Choroid plexus epithelial cell (primary cell): ENCODE data around the gene USP16.
"Not testable (repeated sequence)": the region's sequence is repeated elsewhere in the genome, so short reads cannot be mapped to it uniquely, and the experiment has no call there.

Source experiments
- DNase-seq: peaks from one replicate; pipeline ENCODE4 v3.0.0-alpha.2; 2010; ENCODE audit warnings: low read depth
- H3K4me3 ChIP-seq: 2 replicates; pipeline ENCODE4 v1.5.1; 2011; ENCODE audit warnings: low read depth, mild to moderate bottlenecking, control low read depth, low read length, moderate library complexity
- TF ChIP-seq, protein P1 (sequence below): conservative IDR thresholded peaks from 2 replicates; pipeline ENCODE4 v1.5.1; 2011; ENCODE audit warnings: low read depth, mild to moderate bottlenecking, control low read depth, inconsistent platforms, low read length, moderate library complexity

Gene USP16

DNA sequence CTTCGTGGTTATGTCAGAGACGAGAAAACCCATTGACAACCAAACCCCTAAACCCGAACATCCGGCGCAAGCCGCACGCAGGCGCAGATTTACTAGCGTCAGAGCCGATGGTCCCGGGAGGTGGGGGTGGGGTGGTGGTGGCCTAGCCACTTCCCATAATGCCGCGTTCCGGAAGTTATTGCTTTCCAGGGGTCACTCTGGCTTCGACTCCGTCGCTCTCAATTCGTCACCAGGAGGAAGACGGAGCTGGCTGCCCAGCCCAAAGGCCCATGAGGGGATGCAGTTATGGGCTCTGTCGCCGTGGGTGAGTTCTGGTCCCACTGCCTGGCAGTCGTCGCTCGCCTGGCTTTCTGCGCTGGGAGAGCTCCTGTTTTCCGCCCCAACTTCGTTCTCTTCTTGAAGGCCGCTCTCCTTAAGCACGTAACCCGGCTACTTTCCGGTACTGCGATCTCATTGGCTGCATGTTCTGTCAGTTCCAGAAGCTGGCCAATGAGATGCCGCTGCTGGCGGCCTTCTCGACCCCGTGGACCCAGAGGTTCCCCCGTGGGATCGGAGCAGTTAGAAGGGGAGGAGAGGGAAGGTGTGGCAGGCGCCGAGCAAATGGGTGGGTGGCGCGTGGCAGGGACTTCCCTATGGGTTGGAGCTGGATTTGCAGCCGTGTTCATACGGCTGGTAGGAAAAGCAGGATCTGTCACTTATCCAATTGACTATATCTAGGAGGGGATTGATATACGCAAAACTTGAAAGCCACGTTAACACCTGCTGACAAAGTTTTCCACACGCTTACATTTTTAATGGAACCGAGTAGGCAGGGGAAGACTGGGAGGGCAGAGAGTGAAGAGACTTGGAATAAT, at the start of gene USP16:
USP16 (plus strand) TSS at position 195 of the 854 bp plus-strand sequence. CDS start 3,246 bp downstream, outside the sequence.
- TF ChIP-seq, protein P1, sequence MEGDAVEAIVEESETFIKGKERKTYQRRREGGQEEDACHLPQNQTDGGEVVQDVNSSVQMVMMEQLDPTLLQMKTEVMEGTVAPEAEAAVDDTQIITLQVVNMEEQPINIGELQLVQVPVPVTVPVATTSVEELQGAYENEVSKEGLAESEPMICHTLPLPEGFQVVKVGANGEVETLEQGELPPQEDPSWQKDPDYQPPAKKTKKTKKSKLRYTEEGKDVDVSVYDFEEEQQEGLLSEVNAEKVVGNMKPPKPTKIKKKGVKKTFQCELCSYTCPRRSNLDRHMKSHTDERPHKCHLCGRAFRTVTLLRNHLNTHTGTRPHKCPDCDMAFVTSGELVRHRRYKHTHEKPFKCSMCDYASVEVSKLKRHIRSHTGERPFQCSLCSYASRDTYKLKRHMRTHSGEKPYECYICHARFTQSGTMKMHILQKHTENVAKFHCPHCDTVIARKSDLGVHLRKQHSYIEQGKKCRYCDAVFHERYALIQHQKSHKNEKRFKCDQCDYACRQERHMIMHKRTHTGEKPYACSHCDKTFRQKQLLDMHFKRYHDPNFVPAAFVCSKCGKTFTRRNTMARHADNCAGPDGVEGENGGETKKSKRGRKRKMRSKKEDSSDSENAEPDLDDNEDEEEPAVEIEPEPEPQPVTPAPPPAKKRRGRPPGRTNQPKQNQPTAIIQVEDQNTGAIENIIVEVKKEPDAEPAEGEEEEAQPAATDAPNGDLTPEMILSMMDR, result peak; percentile 23
- peak; percentile 100 for DNase-seq
- H3K4me3 ChIP-seq, result peak within 1 kb of the TSS; percentile 97

GRCh38 chr21:28975397-28975796, 49.1 kb upstream of the USP16 start:
- no peak overlapping the region for H3K4me3 ChIP-seq
- TF ChIP-seq, protein P1, result no peak
- DNase-seq, result peak; percentile 55

GRCh38 chr21:28979092-28979491, 45.4 kb upstream of the USP16 start:
- no peak for DNase-seq
- H3K4me3 ChIP-seq, result no peak overlapping the region
- TF ChIP-seq, protein P1, result no peak

DNA sequence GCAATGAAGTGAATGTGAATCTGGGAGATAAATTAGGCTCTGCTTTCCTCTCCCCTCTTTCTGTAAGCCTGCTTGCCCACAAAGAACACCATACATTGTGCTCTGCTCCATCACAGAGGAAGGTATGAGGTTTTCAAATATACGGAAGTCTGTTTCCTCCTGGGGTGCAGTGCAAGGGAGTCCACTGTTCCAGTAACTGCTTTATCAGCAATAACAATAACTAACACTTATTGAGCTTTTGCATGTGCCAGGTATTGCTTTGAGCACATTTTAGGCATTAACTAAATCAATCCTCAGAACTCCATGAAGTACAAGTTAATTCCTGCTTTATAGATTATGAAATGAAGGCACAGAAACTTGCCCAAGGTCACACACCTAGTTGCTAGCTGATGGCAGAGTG, 41.8 kb upstream of the USP16 start:
- TF ChIP-seq, protein P1, result no peak
- DNase-seq, result no peak

DNA sequence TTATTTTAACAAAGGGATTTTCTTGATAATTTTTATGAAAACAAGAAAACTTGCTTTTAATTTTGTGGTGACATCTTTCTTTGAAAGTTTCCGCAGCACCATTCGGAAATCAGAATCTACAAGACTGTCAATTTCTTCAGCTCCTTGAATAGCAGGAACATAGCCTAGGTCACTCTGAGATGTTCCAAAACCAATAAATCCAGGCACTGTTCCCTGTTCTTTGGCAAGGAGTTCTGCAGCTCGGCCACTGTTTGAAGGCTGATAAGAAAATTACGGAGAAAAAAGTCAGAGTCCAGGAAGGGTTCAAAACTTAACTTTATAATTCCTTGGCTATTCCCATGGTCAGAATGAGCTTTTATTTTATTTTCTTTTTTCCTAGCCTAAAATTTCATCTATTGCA, 37.8 kb upstream of the USP16 start:
- no peak overlapping the region for H3K4me3 ChIP-seq
- TF ChIP-seq, protein P1, result no peak
- DNase-seq, result no peak

More for the DNA sequence above, 41.8 kb upstream of the USP16 start:
- no peak overlapping the region for H3K4me3 ChIP-seq

- DNase-seq, result peak; percentile 48
- not testable (repeated sequence) for H3K4me3 ChIP-seq
Observed at GRCh38 chr21:28988146-28988545, 36.3 kb upstream of the USP16 start.

- DNase-seq, result no peak
- H3K4me3 ChIP-seq, result peak overlapping the region; percentile 97
- TF ChIP-seq, protein P1, result no peak
Observed at GRCh38 chr21:28991861-28992525, 32.5 kb upstream of the USP16 start.
